Activated gamma-delta T cell treated with Interleukin-2 at 50 U/mL for 16 hours (primary cell): ENCODE data around the gene CALHM1.

Experiments used
- DNase-seq: peaks from one replicate; pipeline ENCODE4 v3.0.0-alpha.2; 2020

CALHM1 gene

GRCh38 chr10:103481974-103482531 is 23.4 kb upstream of the CALHM1 start:
- DNase-seq: peak; percentile 45

- DNase-seq: no peak
Observed at GRCh38 chr10:103480521-103480920, 21.8 kb upstream of the CALHM1 start.

GRCh38 chr10:103479135-103479534 is 20.4 kb upstream of the CALHM1 start, which contains the start of gene CALHM3:
TSS of gene CALHM3 (minus strand) at chr10:103479240. CDS start at chr10:103479032, 208 bp downstream.
- no peak for DNase-seq

GRCh38 chr10:103478671-103479070 is 20.0 kb upstream of the CALHM1 start:
- no peak for DNase-seq

GRCh38 chr10:103476046-103476768 is 17.5 kb upstream of the CALHM1 start:
- no peak for DNase-seq

- DNase-seq: no peak
Observed at GRCh38 chr10:103475437-103475836, 16.7 kb upstream of the CALHM1 start.

GRCh38 chr10:103474077-103474476 is 15.4 kb upstream of the CALHM1 start:
- DNase-seq: no peak

- DNase-seq: no peak
Observed at GRCh38 chr10:103473261-103473671, 14.6 kb upstream of the CALHM1 start.

GRCh38 chr10:103472005-103472404 is 13.3 kb upstream of the CALHM1 start:
- no peak for DNase-seq

- DNase-seq: peak; percentile 85
Observed at GRCh38 chr10:103470761-103471653, 12.3 kb upstream of the CALHM1 start.

- DNase-seq: no peak
Observed at GRCh38 chr10:103469201-103469600, 10.5 kb upstream of the CALHM1 start.

GRCh38 chr10:103467406-103467805 is 8.7 kb upstream of the CALHM1 start:
- no peak for DNase-seq

GRCh38 chr10:103466734-103467133 is 8.0 kb upstream of the CALHM1 start:
- no peak for DNase-seq

GRCh38 chr10:103465411-103466179 is 6.9 kb upstream of the CALHM1 start:
- no peak for DNase-seq

- DNase-seq: no peak
Observed at GRCh38 chr10:103463499-103463898, 4.8 kb upstream of the CALHM1 start.

GRCh38 chr10:103459615-103460014 is 915 bp upstream of the CALHM1 start:
- no peak for DNase-seq

GRCh38 chr10:103457896-103458583 is 660 bp downstream of the CALHM1 start:
- no peak for DNase-seq

GRCh38 chr10:103457176-103457712 is 1.5 kb downstream of the CALHM1 start:
- no peak for DNase-seq

GRCh38 chr10:103456074-103456660 is 2.5 kb downstream of the CALHM1 start:
- no peak for DNase-seq

- no peak for DNase-seq
Observed at GRCh38 chr10:103455235-103455634, 3.5 kb downstream of the CALHM1 start.

- no peak for DNase-seq
Observed at GRCh38 chr10:103454026-103454425, 4.7 kb downstream of the CALHM1 start.
